Stimulated activated memory B cell treated with anti-CD40 and anti-IgM and Interleukin-4, amounts not matched to agents 10 μg/mL and 1 μg/mL and 100 μg/mL, for 72 hours (primary cell): Measurements from ENCODE around the gene CUEDC1.

Experiments used
- ATAC-seq: fragments of 150-1000 bp; cut with Tn5 transposase; 2 replicates; pipeline ENCODE4 v1.10.0; 2021
- H3K27ac Mint-ChIP-seq: one replicate; pipeline ENCODE4 v1.8.0; 2022; ENCODE audit warnings: mild to moderate bottlenecking, mixed read lengths
- H3K27me3 Mint-ChIP-seq: one replicate; pipeline ENCODE4 v1.8.0; 2022; ENCODE audit warnings: mixed read lengths
- H3K36me3 Mint-ChIP-seq: one replicate; pipeline ENCODE4 v1.8.0; 2022; ENCODE audit warnings: mixed read lengths
- H3K4me1 Mint-ChIP-seq: one replicate; pipeline ENCODE4 v1.8.0; 2022; ENCODE audit warnings: mixed read lengths
- H3K4me3 Mint-ChIP-seq: one replicate; pipeline ENCODE4 v1.8.0; 2022; ENCODE audit warnings: mild to moderate bottlenecking, moderate library complexity, mixed read lengths
- H3K9me3 Mint-ChIP-seq: one replicate; pipeline ENCODE4 v1.8.0; 2022; ENCODE audit warnings: mixed read lengths

The CUEDC1 gene

GRCh38 chr17:57894848-57895247, 60.4 kb downstream of the CUEDC1 start:
- no peak overlapping the region for H3K27ac Mint-ChIP-seq
- no peaks in the 10 kb centered on the region for H3K9me3 Mint-ChIP-seq
- peaks cover 36% of the 10 kb centered on the region for H3K27me3 Mint-ChIP-seq
- H3K4me3 Mint-ChIP-seq: no peak overlapping the region
- ATAC-seq: no peak
- H3K4me1 Mint-ChIP-seq: peaks cover 22% of the 10 kb centered on the region
- H3K36me3 Mint-ChIP-seq: no peaks in the 10 kb centered on the region

- H3K27ac Mint-ChIP-seq: no peak overlapping the region
- H3K36me3 Mint-ChIP-seq: no peaks in the 10 kb centered on the region
- H3K27me3 Mint-ChIP-seq: peaks cover 36% of the 10 kb centered on the region
- peaks cover 12% of the 10 kb centered on the region for H3K4me1 Mint-ChIP-seq
- H3K9me3 Mint-ChIP-seq: no peaks in the 10 kb centered on the region
- peak; percentile 13 for ATAC-seq
- no peak overlapping the region for H3K4me3 Mint-ChIP-seq
Observed at GRCh38 chr17:57892820-57893595, 62.2 kb downstream of the CUEDC1 start.

- H3K4me3 Mint-ChIP-seq: no peak overlapping the region
- ATAC-seq: peak; percentile 75
- peaks cover 12% of the 10 kb centered on the region for H3K4me1 Mint-ChIP-seq
- H3K27me3 Mint-ChIP-seq: peaks cover 36% of the 10 kb centered on the region
- no peak overlapping the region for H3K27ac Mint-ChIP-seq
- H3K9me3 Mint-ChIP-seq: no peaks in the 10 kb centered on the region
- H3K36me3 Mint-ChIP-seq: no peaks in the 10 kb centered on the region
Observed at GRCh38 chr17:57892146-57892819, 62.9 kb downstream of the CUEDC1 start.

- H3K4me1 Mint-ChIP-seq: peaks cover 12% of the 10 kb centered on the region
- peaks cover 36% of the 10 kb centered on the region for H3K27me3 Mint-ChIP-seq
- no peaks in the 10 kb centered on the region for H3K36me3 Mint-ChIP-seq
- H3K9me3 Mint-ChIP-seq: no peaks in the 10 kb centered on the region
- H3K4me3 Mint-ChIP-seq: no peak overlapping the region
- no peak overlapping the region for H3K27ac Mint-ChIP-seq
- ATAC-seq: no peak
Observed at GRCh38 chr17:57890857-57891232, 64.4 kb downstream of the CUEDC1 start.

GRCh38 chr17:57889892-57890856, 65.0 kb downstream of the CUEDC1 start:
- Mint-ChIP-seq H3K4me1 (peaks cover 12% of the 10 kb centered on the region), H3K27ac (no peak overlapping the region), H3K4me3 (no peak overlapping the region), H3K36me3 (no peaks in the 10 kb centered on the region), H3K27me3 (peaks cover 36% of the 10 kb centered on the region), H3K9me3 (no peaks in the 10 kb centered on the region)
- no peak for ATAC-seq

GRCh38 chr17:57889252-57889651, 66.0 kb downstream of the CUEDC1 start:
- no peak overlapping the region for H3K27ac Mint-ChIP-seq
- H3K36me3 Mint-ChIP-seq: no peaks in the 10 kb centered on the region
- no peak overlapping the region for H3K4me3 Mint-ChIP-seq
- peaks cover 12% of the 10 kb centered on the region for H3K4me1 Mint-ChIP-seq
- no peaks in the 10 kb centered on the region for H3K9me3 Mint-ChIP-seq
- ATAC-seq: no peak
- peaks cover 43% of the 10 kb centered on the region for H3K27me3 Mint-ChIP-seq

GRCh38 chr17:57888311-57889216, 66.6 kb downstream of the CUEDC1 start:
- Mint-ChIP-seq H3K4me3 (no peak overlapping the region), H3K9me3 (no peaks in the 10 kb centered on the region), H3K27ac (no peak overlapping the region), H3K27me3 (peaks cover 43% of the 10 kb centered on the region), H3K4me1 (peaks cover 12% of the 10 kb centered on the region), H3K36me3 (no peaks in the 10 kb centered on the region)
- no peak for ATAC-seq

- Mint-ChIP-seq H3K27ac (no peak overlapping the region), H3K9me3 (no peaks in the 10 kb centered on the region), H3K4me1 (peaks cover 1% of the 10 kb centered on the region), H3K4me3 (no peak overlapping the region), H3K27me3 (peaks cover 29% of the 10 kb centered on the region), H3K36me3 (no peaks in the 10 kb centered on the region)
- ATAC-seq: no peak
Observed at GRCh38 chr17:57887161-57887560, 68.1 kb downstream of the CUEDC1 start.

- Mint-ChIP-seq H3K27me3 (peaks cover 18% of the 10 kb centered on the region), H3K4me1 (no peaks in the 10 kb centered on the region), H3K9me3 (no peaks in the 10 kb centered on the region), H3K27ac (no peak overlapping the region), H3K36me3 (no peaks in the 10 kb centered on the region), H3K4me3 (no peak overlapping the region)
- no peak for ATAC-seq
Observed at GRCh38 chr17:57886020-57886419, 69.2 kb downstream of the CUEDC1 start.

GRCh38 chr17:57885148-57885915, 69.9 kb downstream of the CUEDC1 start:
- Mint-ChIP-seq H3K4me3 (no peak overlapping the region), H3K27ac (no peak overlapping the region), H3K9me3 (no peaks in the 10 kb centered on the region), H3K36me3 (no peaks in the 10 kb centered on the region), H3K4me1 (no peaks in the 10 kb centered on the region), H3K27me3 (peaks cover 18% of the 10 kb centered on the region)
- peak; percentile 48 for ATAC-seq

GRCh38 chr17:57881783-57882351, 73.3 kb downstream of the CUEDC1 start:
- no peak for ATAC-seq
- no peak overlapping the region for H3K4me3 Mint-ChIP-seq
- H3K4me1 Mint-ChIP-seq: no peaks in the 10 kb centered on the region
- no peaks in the 10 kb centered on the region for H3K36me3 Mint-ChIP-seq
- H3K9me3 Mint-ChIP-seq: no peaks in the 10 kb centered on the region
- H3K27me3 Mint-ChIP-seq: peaks cover 31% of the 10 kb centered on the region
- no peak overlapping the region for H3K27ac Mint-ChIP-seq

GRCh38 chr17:57881143-57881542, 74.1 kb downstream of the CUEDC1 start:
- Mint-ChIP-seq H3K36me3 (no peaks in the 10 kb centered on the region), H3K27ac (no peak overlapping the region), H3K4me3 (no peak overlapping the region), H3K4me1 (no peaks in the 10 kb centered on the region), H3K27me3 (peaks cover 38% of the 10 kb centered on the region), H3K9me3 (no peaks in the 10 kb centered on the region)
- no peak for ATAC-seq

GRCh38 chr17:57880086-57880456, 75.1 kb downstream of the CUEDC1 start:
- no peak for ATAC-seq
- Mint-ChIP-seq H3K27ac (no peak overlapping the region), H3K4me3 (no peak overlapping the region)

More at GRCh38 chr17:57880086-57880456, 75.1 kb downstream of the CUEDC1 start:
- no peaks in the 10 kb centered on the region for H3K36me3 Mint-ChIP-seq
- no peaks in the 10 kb centered on the region for H3K9me3 Mint-ChIP-seq
- peaks cover 49% of the 10 kb centered on the region for H3K27me3 Mint-ChIP-seq
- H3K4me1 Mint-ChIP-seq: peaks cover 4% of the 10 kb centered on the region
